ENCODE measurements around the gene TMF1.

- TF ChIP-seq POLR2A (IDR thresholded peaks at IDR 0.05; ENCODE audit: low read length), result peak; percentile 29
- no peak for TF ChIP-seq GATA1 (IDR thresholded peaks at IDR 0.05; ENCODE audit: low read depth, low read length)
Observed at GRCh38 chr3:69014022-69014580, 38.0 kb downstream of the TMF1 start.
